RKO (cell line): ENCODE results near the gene GPR108.
A peak's percentile ranks its signal among the peaks of the same experiment; 100 is the strongest.

ENCODE experiments used
- DNase-seq: peaks from one replicate; pipeline ENCODE4 v3.0.0-alpha.2; 2016; ENCODE audit warnings: low spot score

Gene GPR108

DNA sequence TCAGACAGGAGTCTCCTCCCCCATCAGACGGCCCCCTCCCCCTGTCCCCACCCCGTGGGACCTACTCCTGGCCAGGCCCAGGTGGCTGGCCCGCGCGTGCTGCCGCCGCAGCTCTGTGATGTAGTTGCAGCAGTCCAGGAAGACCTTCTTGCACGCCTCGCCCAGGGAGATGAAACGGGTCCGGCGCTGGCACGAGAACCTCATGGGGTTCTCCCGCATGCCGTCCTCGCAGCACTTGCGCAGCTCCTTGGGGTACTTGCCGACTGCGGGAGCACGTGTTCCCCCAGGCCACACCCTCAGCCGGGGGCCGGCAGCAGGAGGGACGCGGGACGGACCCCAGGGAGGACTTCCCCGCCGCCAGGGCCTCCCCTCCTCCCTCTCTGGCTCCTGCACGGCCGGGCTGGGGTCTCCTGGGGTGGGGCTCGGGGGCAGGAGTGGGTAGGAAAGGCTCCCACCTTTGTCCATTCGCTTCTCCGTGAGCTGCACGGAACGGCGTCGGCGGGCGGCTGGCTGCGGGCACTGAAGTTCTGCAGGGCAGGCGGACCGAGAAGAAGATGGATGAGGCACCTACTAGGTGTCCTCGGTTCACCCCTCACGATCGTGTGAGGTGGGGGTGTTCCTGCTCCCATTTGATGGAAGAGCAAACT is 30.2 kb downstream of the GPR108 start:
- no peak for DNase-seq

DNA sequence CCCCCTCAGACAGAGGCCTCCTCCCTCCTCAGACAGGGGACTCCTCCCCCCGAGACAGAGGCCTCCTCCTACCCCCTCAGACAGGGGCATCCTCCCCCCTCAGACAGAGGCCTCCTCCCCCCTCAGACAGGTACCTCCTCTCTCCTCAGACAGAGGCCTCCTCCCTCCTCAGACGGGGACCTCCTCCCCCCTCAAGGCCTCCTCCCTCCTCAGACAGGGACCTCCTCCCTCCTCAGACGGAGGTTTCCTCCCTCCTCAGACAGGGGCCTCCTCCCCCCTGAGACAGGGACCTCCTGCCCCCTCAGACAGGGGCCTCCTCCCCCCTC is 30.8 kb downstream of the GPR108 start:
- no peak for DNase-seq

DNA sequence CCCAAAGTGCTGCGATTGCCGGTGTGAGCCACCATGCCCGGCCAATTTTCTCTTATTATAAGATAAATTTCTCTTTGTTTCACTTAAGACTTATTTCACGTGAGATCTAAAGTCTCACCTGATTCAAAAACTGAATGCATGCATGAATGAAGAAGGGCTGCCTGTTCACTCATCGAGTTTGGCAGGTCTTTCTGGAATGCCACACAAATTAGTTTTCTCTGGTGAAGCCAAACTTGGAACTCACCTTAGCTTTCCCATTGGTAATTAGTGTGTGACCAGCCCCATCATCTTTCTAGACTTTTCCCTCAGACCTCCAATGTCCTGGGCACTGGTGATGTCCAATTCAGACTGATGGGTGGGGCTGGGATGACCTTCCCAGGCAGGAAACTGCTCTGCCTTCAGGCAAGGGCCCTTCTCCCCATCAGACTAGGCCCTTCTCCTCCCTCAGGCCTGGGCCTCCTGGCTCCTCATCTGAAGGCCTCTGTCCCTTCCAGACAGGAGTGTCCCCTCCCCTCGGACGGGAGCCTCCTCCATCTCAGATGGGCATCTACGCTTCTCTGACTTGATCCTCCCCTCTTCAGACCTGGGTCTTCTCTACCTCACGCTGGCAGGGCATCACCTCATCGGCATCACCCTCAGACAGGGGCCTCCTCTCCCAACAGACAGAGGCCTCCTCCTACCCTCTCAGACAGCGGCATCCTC is 31.3 kb downstream of the GPR108 start:
- DNase-seq = no peak

DNA sequence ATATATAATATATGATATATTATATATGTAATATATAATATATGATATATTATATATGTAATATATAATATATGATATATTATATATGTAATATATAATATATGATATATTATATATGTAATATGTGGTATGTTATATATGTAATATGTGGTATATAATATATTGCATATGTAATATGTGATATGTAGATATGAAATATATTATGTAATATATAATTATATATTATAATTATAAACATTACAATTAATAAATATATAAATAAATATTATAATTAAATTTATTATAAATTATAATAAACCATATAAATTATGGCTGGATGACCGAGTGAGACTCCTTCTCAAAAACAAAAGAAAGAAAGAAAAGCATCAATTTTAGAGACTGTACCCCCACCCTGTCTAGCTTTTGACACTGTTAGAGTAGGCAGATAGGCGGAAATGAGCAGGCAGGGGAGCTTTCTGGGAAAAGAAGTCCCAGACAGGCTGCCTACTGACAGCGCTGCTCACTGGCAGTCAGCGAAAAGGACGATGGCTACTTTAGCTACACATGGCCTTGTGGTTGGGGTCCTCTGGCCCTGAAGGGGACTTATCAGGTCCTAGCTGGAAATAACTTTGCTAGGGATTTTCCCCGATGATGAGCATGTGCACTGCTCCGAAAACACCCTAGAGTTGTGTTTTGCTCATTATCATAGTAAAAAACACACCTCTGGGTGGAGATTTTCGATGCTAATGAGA is 36.6 kb downstream of the GPR108 start:
- no peak for DNase-seq

DNA sequence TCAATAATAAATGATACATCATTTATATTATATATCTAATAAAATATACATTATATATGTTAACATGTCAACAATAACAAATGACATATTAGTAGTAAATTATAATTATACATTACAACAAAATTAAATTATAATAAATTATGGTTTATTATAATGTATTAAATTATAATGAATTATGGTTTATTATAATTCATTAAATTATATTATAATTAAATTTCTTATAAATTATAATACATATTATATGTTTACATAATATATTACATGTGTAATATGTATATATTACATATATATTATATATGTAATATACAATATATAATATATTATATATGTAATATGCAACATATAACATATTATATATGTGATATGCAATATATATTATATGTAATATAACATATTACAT is 37.4 kb downstream of the GPR108 start:
- no peak for DNase-seq

DNA sequence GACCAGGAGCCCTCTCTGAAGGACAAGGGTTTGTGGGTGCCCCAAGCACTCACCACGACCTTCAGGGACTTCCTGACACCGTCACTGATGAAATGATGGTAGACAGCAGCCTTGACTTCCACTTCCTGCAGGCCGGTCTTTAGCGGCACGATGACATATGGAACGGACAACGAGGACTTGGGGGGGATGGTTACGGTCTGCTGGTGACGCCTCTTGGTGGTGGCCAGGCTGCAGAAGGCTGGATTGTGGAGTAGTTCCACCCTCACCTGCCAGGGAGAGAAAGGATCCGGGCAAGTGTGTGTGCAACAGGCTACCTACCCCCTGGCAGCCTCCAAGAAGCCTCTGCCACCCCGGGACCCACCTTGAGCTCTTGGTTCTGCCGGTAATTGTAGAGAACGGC is 40.1 kb downstream of the GPR108 start:
- no peak for DNase-seq

DNA sequence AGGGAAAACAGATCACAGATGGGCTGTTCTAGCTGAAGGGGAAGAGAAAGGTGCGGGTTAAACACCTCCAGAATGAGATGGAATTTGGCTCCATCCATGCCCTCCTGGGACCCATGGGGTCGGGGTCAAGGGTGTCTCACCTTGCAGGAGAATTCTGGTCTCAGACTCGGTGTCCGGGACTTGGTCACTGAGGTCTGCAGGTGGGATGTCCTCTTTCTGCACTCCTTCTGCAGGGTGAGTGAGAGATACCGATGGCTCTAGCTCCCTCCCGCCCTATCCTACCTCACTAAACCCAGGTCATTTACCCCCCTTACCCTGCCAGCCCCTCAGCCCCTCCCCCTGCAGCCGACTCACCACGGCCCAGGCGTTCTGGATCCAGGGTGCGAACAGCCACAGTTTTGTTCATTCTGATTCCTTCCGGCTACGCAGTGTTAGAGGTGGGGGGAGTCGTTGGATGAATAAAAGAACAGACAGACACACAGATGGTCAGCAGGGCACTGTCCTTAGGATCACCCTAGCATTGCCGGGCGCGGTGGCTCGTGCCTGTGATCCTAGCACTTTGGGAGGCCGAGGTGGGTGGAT is 41.0 kb downstream of the GPR108 start:
- DNase-seq = no peak

DNA sequence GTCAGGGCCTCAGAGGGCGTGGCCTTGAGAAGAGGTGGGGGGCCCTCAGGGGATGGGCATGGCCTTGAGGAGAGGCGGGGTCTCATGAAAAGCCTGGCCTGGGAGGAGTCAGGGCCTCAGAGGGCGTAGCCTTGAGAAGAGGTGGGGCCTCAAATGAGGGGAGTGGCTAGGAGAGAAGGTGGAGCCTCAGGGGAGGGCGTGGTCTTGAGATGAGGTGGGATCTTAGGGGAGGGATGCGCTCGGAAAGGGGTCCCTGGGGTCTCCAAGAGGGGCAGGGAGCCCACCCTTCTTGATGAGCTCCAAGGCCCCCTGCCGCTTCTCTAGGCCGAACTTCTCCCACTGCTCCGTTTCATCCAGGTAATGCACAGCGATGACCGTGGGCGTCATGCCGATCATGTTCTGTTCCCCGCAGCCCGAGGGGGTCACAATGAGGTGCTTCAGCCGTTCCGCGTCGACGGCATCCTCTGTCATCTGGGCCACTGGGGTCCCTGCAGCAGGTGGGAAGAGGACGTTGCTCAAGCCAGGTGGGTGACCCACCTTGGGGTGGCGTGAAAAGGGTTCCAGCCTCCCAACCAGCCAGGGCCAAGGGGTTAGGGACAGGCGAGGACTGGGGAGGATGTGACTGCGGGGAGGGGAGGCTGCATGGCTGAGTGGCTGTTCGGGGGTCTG is 43.1 kb downstream of the GPR108 start:
- no peak for DNase-seq

DNA sequence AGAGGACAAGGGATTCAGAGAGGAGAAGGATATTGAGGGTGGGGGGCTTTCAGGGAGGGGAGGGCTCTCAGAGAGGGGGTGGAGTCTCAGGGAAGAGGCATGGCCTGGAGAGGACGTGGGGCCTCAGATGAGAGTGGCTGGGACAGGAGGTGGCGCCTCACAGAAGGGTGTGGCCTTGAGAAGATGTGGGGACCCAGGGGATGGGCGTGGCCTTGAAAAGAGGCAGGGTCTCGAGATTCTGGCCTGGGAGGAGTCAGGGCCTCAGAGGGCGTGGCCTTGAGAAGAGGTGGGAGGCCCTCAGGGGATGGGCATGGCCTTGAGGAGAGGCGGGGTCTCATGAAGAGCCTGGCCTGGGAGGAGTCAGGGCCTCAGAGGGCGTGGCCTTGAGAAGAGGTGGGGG is 43.7 kb downstream of the GPR108 start:
- no peak for DNase-seq

DNA sequence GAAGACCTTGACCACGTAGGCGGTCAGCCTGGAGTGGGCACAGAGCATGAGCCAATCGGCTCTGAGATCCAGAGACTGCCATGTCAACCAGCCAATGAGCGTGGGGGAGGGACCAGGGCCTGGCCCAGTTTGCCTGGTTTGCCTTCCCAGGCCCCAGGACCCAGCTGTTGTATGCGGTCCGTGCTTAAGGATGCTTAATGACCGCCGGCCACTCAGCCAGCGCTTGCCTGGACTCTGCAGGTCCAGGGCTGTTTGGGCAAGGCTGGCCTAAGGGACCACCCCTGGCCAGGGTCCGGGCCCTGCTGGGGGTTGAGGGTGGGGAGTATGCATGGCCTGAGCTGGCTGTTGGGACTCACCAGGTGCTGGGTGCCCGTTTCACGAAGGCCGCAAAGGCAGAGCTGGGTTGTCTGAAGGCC is 44.3 kb downstream of the GPR108 start:
- DNase-seq = no peak

DNA sequence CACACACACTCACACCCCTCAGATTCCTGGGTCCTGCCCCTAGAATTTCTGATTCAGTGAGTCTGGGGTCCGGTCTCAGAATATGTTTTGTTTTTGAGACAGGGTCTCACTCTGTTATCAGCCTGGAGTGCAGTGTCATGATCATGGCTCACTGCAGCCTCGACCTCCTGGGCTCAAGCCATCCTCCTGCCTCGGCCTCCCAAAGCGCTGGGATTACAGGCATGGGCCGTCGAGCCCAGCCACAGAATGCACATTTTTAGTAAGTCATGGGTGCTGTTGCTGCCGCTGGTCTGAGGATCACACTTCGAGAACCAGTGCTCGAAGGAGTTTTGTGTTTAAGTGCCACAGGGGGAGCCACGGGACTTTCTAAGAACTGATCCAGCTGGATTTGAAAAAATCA is 45.4 kb downstream of the GPR108 start:
- DNase-seq = no peak

DNA sequence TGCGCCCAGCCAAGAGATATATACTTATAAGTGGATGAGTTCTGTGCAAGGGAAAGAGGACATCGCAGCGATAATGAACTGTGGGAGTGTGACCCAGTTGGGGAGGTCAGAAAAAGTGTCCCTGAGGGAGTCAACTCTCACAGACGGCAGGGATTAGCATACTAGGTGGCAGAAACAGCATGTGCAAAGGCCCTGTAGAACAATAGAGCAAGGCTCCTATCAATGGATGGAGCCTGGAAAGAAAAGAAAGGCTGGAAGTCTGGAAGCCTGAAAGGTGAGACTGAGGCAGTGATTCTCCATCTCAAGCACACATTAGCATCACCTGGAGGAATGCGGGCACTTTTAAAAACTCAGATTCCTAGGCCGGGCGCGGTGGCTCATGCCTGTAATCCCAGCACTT is 46.0 kb downstream of the GPR108 start:
- DNase-seq = no peak

DNA sequence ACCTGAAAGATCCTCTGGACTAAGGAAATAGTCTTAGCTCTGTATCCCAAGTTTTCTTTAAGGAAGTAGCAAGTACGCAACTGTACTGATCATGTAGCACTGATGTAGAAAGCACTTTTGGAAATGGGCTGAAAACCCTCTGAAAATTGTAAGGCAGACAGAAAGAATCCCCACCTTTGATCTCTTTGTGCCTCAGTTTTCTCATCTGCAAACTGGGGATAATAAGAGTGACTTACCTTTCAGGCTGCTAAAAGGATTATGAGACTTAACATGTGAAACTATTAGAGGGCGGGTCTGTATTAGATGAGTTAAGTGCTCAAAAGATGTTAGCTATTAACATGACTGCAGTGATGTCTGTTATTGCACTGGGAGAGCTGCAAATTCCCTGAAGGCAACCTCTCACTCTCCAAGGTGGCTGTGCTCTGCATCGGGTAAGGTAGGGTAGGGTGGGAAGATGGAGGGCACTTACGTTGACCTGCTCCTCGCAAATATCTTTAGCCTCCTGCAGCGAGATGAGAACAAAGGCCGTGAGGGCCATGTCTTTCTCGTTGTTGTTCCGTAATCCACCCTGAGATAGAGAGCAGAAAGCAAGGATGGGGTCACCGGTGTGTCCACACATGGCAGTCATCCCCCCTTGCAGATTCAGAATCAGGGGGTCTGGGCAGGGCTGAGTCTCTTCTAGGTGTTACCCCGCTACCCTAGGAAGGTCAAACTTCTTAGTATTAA is 47.1 kb downstream of the GPR108 start:
- DNase-seq = no peak

DNA sequence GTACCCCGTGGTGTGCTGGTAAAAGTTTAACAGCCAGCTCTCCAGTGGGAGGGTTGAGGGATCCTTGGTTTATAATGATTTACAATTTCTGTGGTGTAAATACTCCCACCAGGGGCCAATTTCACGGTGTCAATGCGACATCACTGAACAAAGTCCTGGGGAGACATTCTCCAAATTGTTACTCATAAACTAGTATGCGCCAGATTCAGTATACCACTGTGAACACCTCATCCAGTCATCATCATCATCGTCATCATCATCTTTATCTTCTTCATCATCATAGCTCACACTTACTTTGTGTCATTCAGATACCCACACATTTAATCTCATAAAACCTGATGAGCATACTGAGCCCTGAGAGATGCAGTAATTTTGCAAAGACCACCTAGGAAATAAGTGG is 50.3 kb downstream of the GPR108 start:
- peak; percentile 61 for DNase-seq

DNA sequence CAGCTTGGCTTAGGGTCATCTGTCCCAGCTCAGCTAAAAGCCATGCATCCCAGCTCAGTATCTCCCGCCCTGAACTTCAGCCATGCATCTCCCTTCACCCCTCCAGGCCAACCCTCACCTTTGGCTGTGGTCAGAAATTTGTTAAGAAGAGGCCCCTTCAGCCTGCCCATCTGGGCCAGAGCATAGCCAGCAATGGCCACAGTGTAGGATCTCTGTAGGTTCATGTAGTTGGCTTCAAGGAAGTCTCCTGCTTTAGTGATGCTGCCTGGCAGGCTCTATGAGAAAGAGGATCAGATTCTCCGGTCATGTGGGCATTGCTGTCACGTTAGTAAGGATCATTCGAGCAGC is 50.8 kb downstream of the GPR108 start:
- DNase-seq = no peak

DNA sequence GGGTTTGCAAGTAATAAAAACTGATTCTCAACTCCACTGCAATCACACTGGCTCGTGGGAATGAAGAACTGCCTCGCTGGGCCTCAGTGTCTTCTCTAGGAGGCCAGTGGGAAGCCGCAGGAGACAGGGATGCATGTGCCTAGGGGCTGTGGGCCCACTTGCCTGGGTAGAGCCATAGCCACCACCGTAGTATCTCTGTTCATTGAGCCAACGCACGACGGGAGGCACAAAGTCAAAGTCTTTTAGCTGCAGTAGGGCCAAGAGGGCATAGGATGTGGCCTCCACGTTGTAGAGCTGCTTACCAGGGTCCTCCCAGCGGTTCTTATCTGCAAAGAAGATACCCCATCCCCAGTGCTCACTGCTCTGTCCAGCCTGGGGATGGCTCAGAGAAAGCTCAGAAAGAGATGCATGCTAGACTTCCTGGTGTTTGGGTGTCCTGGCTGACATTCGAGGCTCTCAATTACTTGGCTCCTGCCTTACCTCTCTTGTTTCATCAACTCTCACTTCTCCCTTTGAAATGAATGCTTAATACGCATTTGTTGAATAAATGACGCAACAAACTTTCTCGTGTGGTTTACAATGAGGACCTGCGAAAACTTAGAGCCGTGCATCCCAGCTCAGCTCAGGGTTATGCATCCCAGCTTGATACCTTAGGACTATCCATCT is 51.3 kb downstream of the GPR108 start:
- no peak for DNase-seq

DNA sequence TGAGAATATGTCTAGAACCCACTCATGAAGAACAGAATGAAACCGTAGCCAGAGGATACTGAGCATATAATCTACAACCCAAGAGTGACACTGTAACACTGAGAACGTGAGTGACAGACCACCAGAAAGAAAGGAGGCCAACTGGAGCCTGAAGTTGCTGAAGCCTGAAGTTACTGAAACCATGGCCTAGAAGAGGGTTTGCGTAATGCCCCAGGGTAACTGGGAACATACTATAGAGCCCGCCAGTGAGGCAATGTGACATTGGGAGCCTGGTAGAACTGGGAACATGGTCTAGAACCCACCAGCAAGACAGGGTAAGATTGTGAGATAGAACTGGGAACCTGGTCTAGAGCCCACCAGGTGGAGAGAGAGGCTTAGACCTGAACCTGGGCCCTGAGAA is 51.9 kb downstream of the GPR108 start:
- DNase-seq = no peak

DNA sequence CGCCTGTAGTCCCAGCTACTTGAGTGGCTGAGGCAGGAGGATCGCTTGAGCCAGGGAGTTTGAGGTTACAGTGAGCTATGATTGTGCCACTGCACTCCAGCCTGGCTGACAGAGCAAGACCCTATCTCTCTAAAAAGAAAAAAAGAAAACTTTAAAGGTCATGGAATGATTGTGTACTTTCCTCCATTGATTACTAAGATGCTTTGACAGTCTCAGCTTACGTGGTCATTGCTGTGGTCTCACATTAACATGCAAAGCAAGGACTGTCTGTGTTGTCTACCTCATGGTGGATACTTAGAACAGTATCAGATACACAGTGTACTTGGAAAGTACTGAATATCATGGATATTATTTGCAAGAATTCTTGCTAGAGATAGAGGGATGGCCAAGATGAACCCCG is 53.4 kb downstream of the GPR108 start:
- DNase-seq = no peak

DNA sequence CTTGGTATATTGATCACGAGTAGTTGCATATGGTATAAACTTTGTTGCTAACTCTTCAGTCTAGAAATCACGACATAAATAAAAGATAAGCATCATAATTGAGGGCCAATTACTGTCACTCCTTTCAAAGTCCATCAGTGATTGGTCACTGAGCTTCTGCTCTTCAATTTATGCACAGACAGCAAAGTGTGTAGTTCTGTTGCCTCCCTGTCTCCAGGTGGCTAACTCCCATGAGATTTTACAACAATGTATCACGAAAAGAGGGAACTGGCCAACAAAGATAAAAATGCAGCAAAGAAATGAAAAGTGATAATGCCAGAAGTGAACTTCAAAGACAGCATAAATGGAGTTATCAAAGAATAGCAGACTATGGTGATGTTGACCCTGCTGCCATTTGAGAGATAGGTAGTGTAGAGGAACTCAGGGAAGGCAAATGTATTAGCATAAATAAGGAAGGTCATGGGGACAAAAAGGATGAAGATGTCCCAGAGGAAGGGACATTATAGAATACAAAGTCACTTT is 54.7 kb downstream of the GPR108 start:
- DNase-seq = no peak

DNA sequence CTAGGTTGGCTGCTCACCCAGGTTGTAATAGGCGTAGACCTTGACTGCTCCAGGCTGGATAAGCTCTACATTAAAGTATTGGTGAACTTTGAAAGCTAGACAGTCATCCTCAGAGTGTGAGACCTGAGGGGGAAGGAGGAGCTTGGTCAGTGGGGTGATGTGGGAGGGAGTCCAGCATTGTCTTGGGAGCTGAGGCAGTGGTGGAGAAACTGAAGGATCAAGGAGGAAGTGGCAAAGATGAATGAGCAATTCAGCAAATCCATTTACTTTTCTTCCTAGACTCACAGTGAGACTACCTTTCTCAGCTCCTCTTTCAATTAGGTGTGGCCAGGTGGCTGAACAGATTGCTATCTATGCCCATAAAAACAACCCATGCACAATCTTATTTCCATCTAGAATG is 57.2 kb downstream of the GPR108 start:
- DNase-seq = no peak
